DOHH2 (cell line): ENCODE results near the gene NSD2.

Experiments used
- H3F3A ChIP-seq: fragments of 200-600 bp; sonication (generic), shearing (Covaris generic); 2 replicates; pipeline ENCODE4 v1.6.0; 2016; ENCODE audit warnings: antibody characterized with exemption, mild to moderate bottlenecking; ENCODE audit not compliant: control insufficient read depth, insufficient read depth
- H3K27ac ChIP-seq: fragments of 200-600 bp; sonication (generic); 2 replicates; pipeline ENCODE4 v1.5.1; 2014; ENCODE audit warnings: low read depth, mild to moderate bottlenecking, low read length, moderate library complexity
- H3K27me3 ChIP-seq: fragments of 200-600 bp; sonication (generic); 2 replicates; pipeline ENCODE4 v1.6.1; 2014; ENCODE audit warnings: mild to moderate bottlenecking, low read length, mixed read lengths; ENCODE audit not compliant: control insufficient read depth
- H3K36me3 ChIP-seq: fragments of 200-600 bp; sonication (generic); 2 replicates; pipeline ENCODE4 v1.6.1; 2014; ENCODE audit warnings: mild to moderate bottlenecking, low read length, moderate library complexity, mixed read lengths; ENCODE audit not compliant: control insufficient read depth
- H3K4me1 ChIP-seq: fragments of 200-600 bp; sonication (generic); 2 replicates; pipeline ENCODE4 v1.6.1; 2014; ENCODE audit warnings: mild to moderate bottlenecking, low read length, mixed read lengths; ENCODE audit not compliant: control insufficient read depth
- H3K4me2 ChIP-seq: fragments of 200-600 bp; sonication (generic); 2 replicates; pipeline ENCODE4 v1.6.0; 2014; ENCODE audit warnings: mild to moderate bottlenecking, low read length, moderate library complexity
- H3K4me3 ChIP-seq: fragments of 200-600 bp; sonication (generic); 2 replicates; pipeline ENCODE4 v1.5.1; 2014; ENCODE audit warnings: mild to moderate bottlenecking, low read length, mixed read lengths
- H3K79me2 ChIP-seq: fragments of 200-600 bp; sonication (generic); 2 replicates; pipeline ENCODE4 v1.6.1; 2014; ENCODE audit warnings: mild to moderate bottlenecking, low read length, mixed read lengths; ENCODE audit not compliant: control insufficient read depth
- H3K9me2 ChIP-seq: fragments of 200-600 bp; sonication (generic); replicated peaks from 2 replicates; pipeline ENCODE4 v1.6.1; 2014; ENCODE audit warnings: mild to moderate bottlenecking, low read length, mixed read lengths; ENCODE audit not compliant: control insufficient read depth
- H3K9me3 ChIP-seq: fragments of 200-600 bp; sonication (generic); 2 replicates; pipeline ENCODE4 v1.6.1; 2014; ENCODE audit warnings: antibody characterized with exemption, low read length, mixed read lengths; ENCODE audit not compliant: control insufficient read depth, insufficient read depth
- H4K20me1 ChIP-seq: fragments of 200-600 bp; sonication (generic); 2 replicates; pipeline ENCODE4 v1.6.0; 2014; ENCODE audit warnings: low read depth, mild to moderate bottlenecking, antibody characterized with exemption, low read length, moderate library complexity; ENCODE audit not compliant: control insufficient read depth, insufficient read depth
- CTCF ChIP-seq: fragments of 200-600 bp; sonication (generic); IDR thresholded peaks from one replicate; pipeline ENCODE4 v1.5.1; 2014; ENCODE audit warnings: antibody characterized with exemption, mild to moderate bottlenecking, low read depth, low read length; ENCODE audit not compliant: poor library complexity, severe bottlenecking
- EZH2phosphoT487 ChIP-seq: fragments of 200-600 bp; sonication (generic); IDR thresholded peaks from 2 replicates; pipeline ENCODE4 v1.6.1; 2017; ENCODE audit warnings: borderline replicate concordance, mild to moderate bottlenecking, antibody characterized with exemption, low read length, moderate library complexity, mixed read lengths

Gene NSD2

GRCh38 chr4:1956631-1957030 lies 85.4 kb downstream of the NSD2 start:
- no peaks in the 10 kb centered on the region for H4K20me1 ChIP-seq
- no peaks in the 10 kb centered on the region for H3K9me3 ChIP-seq
- peaks cover 94% of the 10 kb centered on the region for H3K36me3 ChIP-seq
- H3K9me2 ChIP-seq: no peaks in the 10 kb centered on the region
- H3K4me2 ChIP-seq: no peak overlapping the region
- peaks cover 2% of the 10 kb centered on the region; the same call in 1 of the 2 replicates for H3K79me2 ChIP-seq
- no peaks in the 10 kb centered on the region for H3F3A ChIP-seq
- no peaks in the 10 kb centered on the region for H3K27me3 ChIP-seq
- H3K27ac ChIP-seq: no peak overlapping the region
- no peaks in the 10 kb centered on the region for H3K4me1 ChIP-seq
- no peak overlapping the region for H3K4me3 ChIP-seq
- TF ChIP-seq CTCF (no peak), EZH2phosphoT487 (no peak)

GRCh38 chr4:1958276-1959103 lies 87.3 kb downstream of the NSD2 start:
- Histone ChIP-seq H3K27ac (no peak overlapping the region), H3K27me3 (no peaks in the 10 kb centered on the region), H3K36me3 (peaks cover 94% of the 10 kb centered on the region), H3K79me2 (no peaks in the 10 kb centered on the region; the same call in 1 of the 2 replicates), H4K20me1 (no peaks in the 10 kb centered on the region), H3K4me3 (no peak overlapping the region), H3K4me2 (no peak overlapping the region), H3K4me1 (no peaks in the 10 kb centered on the region), H3F3A (no peaks in the 10 kb centered on the region), H3K9me2 (no peaks in the 10 kb centered on the region), H3K9me3 (no peaks in the 10 kb centered on the region)
- TF ChIP-seq CTCF (no peak), EZH2phosphoT487 (no peak)

- Histone ChIP-seq H4K20me1 (no peaks in the 10 kb centered on the region), H3K4me1 (no peaks in the 10 kb centered on the region), H3K4me2 (no peak overlapping the region), H3F3A (no peaks in the 10 kb centered on the region), H3K36me3 (peaks cover 97% of the 10 kb centered on the region), H3K9me2 (no peaks in the 10 kb centered on the region), H3K79me2 (peaks cover 1% of the 10 kb centered on the region; the same call in 1 of the 2 replicates), H3K27me3 (no peaks in the 10 kb centered on the region), H3K27ac (no peak overlapping the region), H3K9me3 (no peaks in the 10 kb centered on the region), H3K4me3 (no peak overlapping the region)
- no peak for TF ChIP-seq CTCF
- TF ChIP-seq EZH2phosphoT487: no peak
Measured at GRCh38 chr4:1959104-1959384, 87.9 kb downstream of the NSD2 start.
